IPS-18a (cell line): ENCODE measurements around the gene SLC66A2.

Source experiments
- H3K27ac ChIP-seq: one replicate; pipeline ENCODE4 v1.5.1; 2013; ENCODE audit warnings: low read length
- H3K27me3 ChIP-seq: one replicate; pipeline ENCODE4 v1.6.1; 2013; ENCODE audit warnings: mild to moderate bottlenecking, low read length; ENCODE audit not compliant: control insufficient read depth, insufficient read depth
- H3K36me3 ChIP-seq: one replicate; pipeline ENCODE4 v1.6.1; 2013; ENCODE audit warnings: low read depth, low read length; ENCODE audit not compliant: control insufficient read depth
- H3K4me1 ChIP-seq: one replicate; pipeline ENCODE4 v1.6.1; 2013; ENCODE audit warnings: low read depth, low read length; ENCODE audit not compliant: control insufficient read depth
- H3K4me3 ChIP-seq: one replicate; pipeline ENCODE4 v1.5.1; 2013; ENCODE audit warnings: low read length
- H3K9ac ChIP-seq: one replicate; pipeline ENCODE4 v1.6.1; 2013; ENCODE audit warnings: mild to moderate bottlenecking, low read length, moderate library complexity
- H3K9me3 ChIP-seq: one replicate; pipeline ENCODE4 v1.6.1; 2013; ENCODE audit warnings: low read depth, low read length; ENCODE audit not compliant: control insufficient read depth

Gene SLC66A2

GRCh38 chr18:79876497-79876896 lies 75.0 kb downstream of the SLC66A2 start:
- no peaks in the 10 kb centered on the region for H3K4me1 ChIP-seq
- no peak overlapping the region for H3K27ac ChIP-seq
- no peak overlapping the region for H3K9ac ChIP-seq
- H3K4me3 ChIP-seq: no peak overlapping the region
- H3K36me3 ChIP-seq: no peaks in the 10 kb centered on the region
- H3K27me3 ChIP-seq: no peaks in the 10 kb centered on the region
- no peaks in the 10 kb centered on the region for H3K9me3 ChIP-seq

- Histone ChIP-seq H3K9ac (no peak overlapping the region), H3K27ac (no peak overlapping the region), H3K4me1 (no peaks in the 10 kb centered on the region), H3K27me3 (no peaks in the 10 kb centered on the region), H3K4me3 (no peak overlapping the region), H3K9me3 (no peaks in the 10 kb centered on the region), H3K36me3 (no peaks in the 10 kb centered on the region)
Observed at GRCh38 chr18:79875931-79876461, 75.5 kb downstream of the SLC66A2 start.

GRCh38 chr18:79875531-79875919 lies 75.9 kb downstream of the SLC66A2 start:
- no peaks in the 10 kb centered on the region for H3K4me1 ChIP-seq
- H3K9ac ChIP-seq: no peak overlapping the region
- no peaks in the 10 kb centered on the region for H3K27me3 ChIP-seq
- H3K4me3 ChIP-seq: no peak overlapping the region
- H3K36me3 ChIP-seq: no peaks in the 10 kb centered on the region
- no peak overlapping the region for H3K27ac ChIP-seq
- no peaks in the 10 kb centered on the region for H3K9me3 ChIP-seq

GRCh38 chr18:79874553-79875530 lies 76.6 kb downstream of the SLC66A2 start:
- Histone ChIP-seq H3K27ac (no peak overlapping the region), H3K9ac (no peak overlapping the region), H3K9me3 (no peaks in the 10 kb centered on the region), H3K4me3 (no peak overlapping the region), H3K4me1 (no peaks in the 10 kb centered on the region), H3K27me3 (no peaks in the 10 kb centered on the region), H3K36me3 (no peaks in the 10 kb centered on the region)

GRCh38 chr18:79873449-79874110 lies 77.9 kb downstream of the SLC66A2 start:
- Histone ChIP-seq H3K27ac (no peak overlapping the region), H3K9me3 (no peaks in the 10 kb centered on the region), H3K36me3 (no peaks in the 10 kb centered on the region), H3K4me3 (no peak overlapping the region), H3K9ac (no peak overlapping the region), H3K27me3 (no peaks in the 10 kb centered on the region), H3K4me1 (no peaks in the 10 kb centered on the region)

GRCh38 chr18:79872527-79873444 lies 78.7 kb downstream of the SLC66A2 start:
- no peaks in the 10 kb centered on the region for H3K27me3 ChIP-seq

GRCh38 chr18:79871481-79872091 lies 79.9 kb downstream of the SLC66A2 start:
- H3K36me3 ChIP-seq: no peaks in the 10 kb centered on the region
- H3K27me3 ChIP-seq: no peaks in the 10 kb centered on the region
- no peak overlapping the region for H3K9ac ChIP-seq
- no peaks in the 10 kb centered on the region for H3K9me3 ChIP-seq
- H3K27ac ChIP-seq: no peak overlapping the region
- H3K4me1 ChIP-seq: no peaks in the 10 kb centered on the region
- no peak overlapping the region for H3K4me3 ChIP-seq

More at GRCh38 chr18:79872527-79873444, 78.7 kb downstream of the SLC66A2 start:
- no peaks in the 10 kb centered on the region for H3K9me3 ChIP-seq
- H3K4me3 ChIP-seq: no peak overlapping the region
- H3K27ac ChIP-seq: no peak overlapping the region
- no peaks in the 10 kb centered on the region for H3K36me3 ChIP-seq
- no peak overlapping the region for H3K9ac ChIP-seq
- no peaks in the 10 kb centered on the region for H3K4me1 ChIP-seq

GRCh38 chr18:79871026-79871390 lies 80.4 kb downstream of the SLC66A2 start:
- Histone ChIP-seq H3K27me3 (no peaks in the 10 kb centered on the region), H3K27ac (no peak overlapping the region), H3K36me3 (no peaks in the 10 kb centered on the region), H3K9me3 (no peaks in the 10 kb centered on the region), H3K9ac (no peak overlapping the region), H3K4me1 (no peaks in the 10 kb centered on the region), H3K4me3 (no peak overlapping the region)

- Histone ChIP-seq H3K27ac (no peak overlapping the region), H3K9me3 (no peaks in the 10 kb centered on the region), H3K4me3 (no peak overlapping the region), H3K9ac (no peak overlapping the region), H3K4me1 (no peaks in the 10 kb centered on the region), H3K27me3 (no peaks in the 10 kb centered on the region), H3K36me3 (no peaks in the 10 kb centered on the region)
Observed at GRCh38 chr18:79870301-79871025, 81.0 kb downstream of the SLC66A2 start.

GRCh38 chr18:79869591-79870300 lies 81.7 kb downstream of the SLC66A2 start:
- H3K27ac ChIP-seq: no peak overlapping the region
- no peak overlapping the region for H3K9ac ChIP-seq
- no peaks in the 10 kb centered on the region for H3K9me3 ChIP-seq
- H3K36me3 ChIP-seq: no peaks in the 10 kb centered on the region
- no peaks in the 10 kb centered on the region for H3K4me1 ChIP-seq
- H3K4me3 ChIP-seq: no peak overlapping the region
- no peaks in the 10 kb centered on the region for H3K27me3 ChIP-seq
